Measurements from ENCODE around the gene SCT. TPM values are rescaled to one million over a fixed set of nuclear protein-coding genes. Genes with fewer than 3 reads are reported as not detected.

Gene SCT
- total RNA-seq, 1 experiment from 2014 or later: not detected

DNA sequence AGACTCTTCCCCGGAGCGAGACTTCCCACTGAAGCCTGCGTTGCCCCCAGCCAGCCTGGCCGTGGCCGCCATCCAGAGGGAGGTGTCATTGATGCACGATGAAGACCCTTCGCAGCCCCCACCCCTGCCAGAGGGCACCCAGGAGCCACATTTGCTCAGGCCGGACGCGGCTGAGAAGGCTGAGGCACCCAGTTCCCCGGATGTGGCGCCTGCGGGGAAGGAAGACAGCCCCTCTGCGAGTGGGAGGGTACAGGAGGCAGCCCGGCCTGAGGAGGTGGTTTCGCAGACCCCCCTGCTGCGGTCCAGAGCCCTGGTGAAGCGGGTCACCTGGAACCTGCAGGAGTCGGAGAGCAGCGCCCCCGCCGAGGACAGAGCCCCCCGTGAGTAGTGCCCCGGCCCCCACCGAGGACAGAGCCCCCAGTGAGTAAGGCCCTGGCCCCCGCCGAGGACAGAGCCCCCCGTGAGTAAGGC lies 17.6 kb downstream of the SCT start:
- DNase-seq: no peak
- peaks cover 81% of the 10 kb centered on the region for H3K36me3 Mint-ChIP-seq (ENCODE audit: insufficient read depth, unreplicated experiment)
- no TSS peak for BruUV-seq (replicated peaks)
- TF ChIP-seq, protein P1, sequence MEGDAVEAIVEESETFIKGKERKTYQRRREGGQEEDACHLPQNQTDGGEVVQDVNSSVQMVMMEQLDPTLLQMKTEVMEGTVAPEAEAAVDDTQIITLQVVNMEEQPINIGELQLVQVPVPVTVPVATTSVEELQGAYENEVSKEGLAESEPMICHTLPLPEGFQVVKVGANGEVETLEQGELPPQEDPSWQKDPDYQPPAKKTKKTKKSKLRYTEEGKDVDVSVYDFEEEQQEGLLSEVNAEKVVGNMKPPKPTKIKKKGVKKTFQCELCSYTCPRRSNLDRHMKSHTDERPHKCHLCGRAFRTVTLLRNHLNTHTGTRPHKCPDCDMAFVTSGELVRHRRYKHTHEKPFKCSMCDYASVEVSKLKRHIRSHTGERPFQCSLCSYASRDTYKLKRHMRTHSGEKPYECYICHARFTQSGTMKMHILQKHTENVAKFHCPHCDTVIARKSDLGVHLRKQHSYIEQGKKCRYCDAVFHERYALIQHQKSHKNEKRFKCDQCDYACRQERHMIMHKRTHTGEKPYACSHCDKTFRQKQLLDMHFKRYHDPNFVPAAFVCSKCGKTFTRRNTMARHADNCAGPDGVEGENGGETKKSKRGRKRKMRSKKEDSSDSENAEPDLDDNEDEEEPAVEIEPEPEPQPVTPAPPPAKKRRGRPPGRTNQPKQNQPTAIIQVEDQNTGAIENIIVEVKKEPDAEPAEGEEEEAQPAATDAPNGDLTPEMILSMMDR (IDR thresholded peaks at IDR 0.05; ENCODE audit: unreplicated experiment): no peak
- intact Hi-C loops (cut with micrococcal nuclease; ENCODE audit: unreplicated experiment): no loop called here
- H3K27ac Mint-ChIP-seq (ENCODE audit: unreplicated experiment): no peak overlapping the region
- CTCF ChIA-PET: no interaction called here
- H3K9me3 Mint-ChIP-seq (ENCODE audit: low read depth, unreplicated experiment): no peaks in the 10 kb centered on the region
- H3K4me3 Mint-ChIP-seq (ENCODE audit: low read depth, unreplicated experiment): no peak overlapping the region
- no peaks in the 10 kb centered on the region for H3K4me1 Mint-ChIP-seq (ENCODE audit: low read depth, unreplicated experiment)
- H3K27me3 Mint-ChIP-seq (ENCODE audit: unreplicated experiment): no peaks in the 10 kb centered on the region

DNA sequence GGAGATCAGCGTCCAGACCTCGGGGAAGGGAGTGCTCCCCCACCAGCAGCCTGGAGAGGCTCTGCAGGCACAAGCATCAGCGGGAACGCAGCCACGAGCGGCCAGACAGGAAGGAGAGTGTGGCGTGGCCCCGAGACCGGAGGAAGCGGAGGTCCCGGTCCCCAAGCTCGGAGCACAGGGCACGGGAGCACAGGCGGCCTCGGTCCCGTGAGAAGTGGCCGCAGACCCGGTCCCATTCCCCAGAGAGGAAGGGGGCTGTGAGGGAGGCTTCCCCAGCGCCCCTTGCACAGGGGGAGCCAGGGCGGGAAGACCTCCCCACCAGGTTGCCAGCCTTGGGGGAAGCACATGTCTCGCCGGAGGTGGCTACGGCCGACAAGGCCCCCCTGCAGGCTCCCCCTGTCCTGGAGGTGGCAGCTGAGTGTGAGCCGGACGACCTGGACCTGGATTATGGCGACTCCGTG lies 18.2 kb downstream of the SCT start:
- no TSS peak for BruUV-seq (replicated peaks)
- Mint-ChIP-seq H3K9me3 (ENCODE audit: low read depth, unreplicated experiment) (no peaks in the 10 kb centered on the region), H3K27me3 (ENCODE audit: unreplicated experiment) (no peaks in the 10 kb centered on the region), H3K36me3 (ENCODE audit: insufficient read depth, unreplicated experiment) (peaks cover 81% of the 10 kb centered on the region), H3K4me3 (ENCODE audit: low read depth, unreplicated experiment) (no peak overlapping the region), H3K4me1 (ENCODE audit: low read depth, unreplicated experiment) (no peaks in the 10 kb centered on the region), H3K27ac (ENCODE audit: unreplicated experiment) (no peak overlapping the region)
- CTCF ChIA-PET: no interaction called here
- TF ChIP-seq, protein P1 (IDR thresholded peaks at IDR 0.05; ENCODE audit: unreplicated experiment): no peak
- DNase-seq: no peak
- intact Hi-C loops (cut with micrococcal nuclease; ENCODE audit: unreplicated experiment): no loop called here

DNA sequence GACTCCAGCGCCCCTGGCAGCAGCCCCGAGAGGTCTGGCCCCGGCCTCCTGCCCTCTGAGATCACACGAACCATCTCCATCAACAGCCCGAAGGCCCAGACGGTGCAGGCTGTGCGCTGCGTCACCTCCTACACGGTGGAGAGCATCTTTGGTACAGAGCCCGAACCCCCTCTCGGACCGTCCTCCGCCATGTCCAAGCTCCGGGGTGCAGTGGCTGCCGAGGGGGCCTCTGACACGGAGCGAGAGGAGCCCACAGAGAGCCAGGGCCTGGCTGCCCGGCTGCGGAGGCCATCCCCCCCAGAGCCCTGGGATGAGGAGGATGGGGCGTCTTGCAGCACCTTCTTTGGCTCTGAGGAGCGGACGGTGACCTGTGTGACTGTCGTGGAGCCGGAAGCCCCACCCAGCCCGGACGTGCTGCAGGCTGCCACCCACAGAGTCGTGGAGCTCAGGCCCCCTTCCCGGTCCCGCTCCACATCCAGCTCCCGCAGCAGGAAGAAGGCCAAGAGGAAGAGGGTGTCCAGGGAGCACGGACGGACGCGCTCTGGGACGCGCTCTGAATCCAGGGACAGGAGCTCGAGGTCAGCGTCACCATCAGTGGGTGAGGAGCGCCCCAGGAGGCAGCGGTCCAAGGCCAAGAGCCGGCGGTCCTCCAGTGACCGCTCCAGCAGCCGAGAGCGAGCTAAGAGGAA lies 18.9 kb downstream of the SCT start:
- intact Hi-C loops (cut with micrococcal nuclease; ENCODE audit: unreplicated experiment): no loop called here
- no peak for DNase-seq
- H3K9me3 Mint-ChIP-seq (ENCODE audit: low read depth, unreplicated experiment): no peaks in the 10 kb centered on the region
- no peaks in the 10 kb centered on the region for H3K4me1 Mint-ChIP-seq (ENCODE audit: low read depth, unreplicated experiment)
- TF ChIP-seq, protein P1 (IDR thresholded peaks at IDR 0.05; ENCODE audit: unreplicated experiment): no peak
- peaks cover 79% of the 10 kb centered on the region for H3K36me3 Mint-ChIP-seq (ENCODE audit: insufficient read depth, unreplicated experiment)
- CTCF ChIA-PET: no interaction called here
- no peak overlapping the region for H3K4me3 Mint-ChIP-seq (ENCODE audit: low read depth, unreplicated experiment)
- H3K27ac Mint-ChIP-seq (ENCODE audit: unreplicated experiment): no peak overlapping the region
- no TSS peak for BruUV-seq (replicated peaks)
- no peaks in the 10 kb centered on the region for H3K27me3 Mint-ChIP-seq (ENCODE audit: unreplicated experiment)

DNA sequence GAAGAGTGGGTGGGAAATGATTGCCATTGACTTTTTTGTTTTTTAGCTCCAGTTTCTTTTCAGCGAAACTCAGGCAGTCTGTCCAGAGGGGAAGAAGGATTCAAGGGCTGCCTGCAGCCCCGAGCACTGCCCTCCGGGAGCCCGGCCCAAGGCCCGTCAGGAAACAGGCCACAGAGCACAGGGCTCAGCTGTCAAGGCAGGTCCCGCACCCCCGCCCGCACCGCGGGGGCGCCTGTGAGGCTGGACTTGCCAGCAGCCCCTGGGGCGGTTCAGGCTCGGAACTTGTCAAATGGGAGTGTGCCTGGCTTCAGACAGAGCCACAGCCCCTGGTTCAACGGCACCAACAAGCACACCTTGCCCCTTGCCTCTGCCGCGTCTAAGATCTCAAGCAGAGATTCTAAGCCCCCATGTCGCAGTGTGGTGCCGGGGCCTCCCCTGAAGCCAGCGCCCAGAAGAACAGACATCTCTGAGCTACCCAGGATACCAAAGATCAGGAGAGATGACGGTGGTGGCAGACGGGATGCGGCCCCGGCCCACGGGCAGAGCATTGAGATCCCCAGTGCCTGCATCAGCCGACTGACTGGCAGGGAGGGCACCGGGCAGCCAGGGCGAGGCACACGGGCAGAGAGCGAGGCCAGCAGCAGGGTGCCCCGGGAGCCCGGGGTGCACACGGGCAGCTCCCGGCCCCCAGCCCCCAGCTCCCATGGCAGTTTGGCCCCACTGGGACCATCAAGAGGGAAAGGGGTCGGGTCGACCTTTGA lies 19.8 kb downstream of the SCT start:
- no TSS peak for BruUV-seq (replicated peaks)
- H3K36me3 Mint-ChIP-seq (ENCODE audit: insufficient read depth, unreplicated experiment): peaks cover 77% of the 10 kb centered on the region

More for the DNA sequence above, 19.8 kb downstream of the SCT start:
- CTCF ChIA-PET: no interaction called here
- Mint-ChIP-seq H3K4me1 (ENCODE audit: low read depth, unreplicated experiment) (no peaks in the 10 kb centered on the region), H3K4me3 (ENCODE audit: low read depth, unreplicated experiment) (no peak overlapping the region), H3K9me3 (ENCODE audit: low read depth, unreplicated experiment) (no peaks in the 10 kb centered on the region), H3K27me3 (ENCODE audit: unreplicated experiment) (no peaks in the 10 kb centered on the region), H3K27ac (ENCODE audit: unreplicated experiment) (no peak overlapping the region)
- intact Hi-C loops (cut with micrococcal nuclease; ENCODE audit: unreplicated experiment): no loop called here
- DNase-seq: no peak
- TF ChIP-seq, protein P1 (IDR thresholded peaks at IDR 0.05; ENCODE audit: unreplicated experiment): no peak

All from Calu3 (cell line).